Skeletal muscle satellite cell (primary cell): ENCODE results near the gene FOXS1.
A peak's percentile ranks its signal among the peaks of the same experiment; 100 is the strongest.

ENCODE experiments used
- H3K27me3 ChIP-seq: 2 replicates; pipeline ENCODE4 v1.7.0; 2013; ENCODE audit warnings: low read length; ENCODE audit not compliant: control insufficient read depth, insufficient read depth
- H3K36me3 ChIP-seq: 2 replicates; pipeline ENCODE4 v1.7.0; 2013; ENCODE audit warnings: mild to moderate bottlenecking, control low read depth, low read length; ENCODE audit not compliant: insufficient read depth
- H3K4me1 ChIP-seq: 2 replicates; pipeline ENCODE4 v1.7.0; 2013; ENCODE audit warnings: low read length; ENCODE audit not compliant: control insufficient read depth, insufficient read depth
- H3K4me2 ChIP-seq: 2 replicates; pipeline ENCODE4 v1.7.0; 2013; ENCODE audit warnings: mild to moderate bottlenecking, low read length
- H3K4me3 ChIP-seq: 2 replicates; pipeline ENCODE4 v1.7.0; 2013; ENCODE audit warnings: low read length
- H3K9ac ChIP-seq: 2 replicates; pipeline ENCODE4 v1.7.0; 2013; ENCODE audit warnings: mild to moderate bottlenecking, low read depth, low read length, moderate library complexity
- H3K9me3 ChIP-seq: replicated peaks from 2 replicates; pipeline ENCODE4 v1.7.0; 2013; ENCODE audit warnings: mild to moderate bottlenecking, control low read depth, low read length

Gene FOXS1

DNA sequence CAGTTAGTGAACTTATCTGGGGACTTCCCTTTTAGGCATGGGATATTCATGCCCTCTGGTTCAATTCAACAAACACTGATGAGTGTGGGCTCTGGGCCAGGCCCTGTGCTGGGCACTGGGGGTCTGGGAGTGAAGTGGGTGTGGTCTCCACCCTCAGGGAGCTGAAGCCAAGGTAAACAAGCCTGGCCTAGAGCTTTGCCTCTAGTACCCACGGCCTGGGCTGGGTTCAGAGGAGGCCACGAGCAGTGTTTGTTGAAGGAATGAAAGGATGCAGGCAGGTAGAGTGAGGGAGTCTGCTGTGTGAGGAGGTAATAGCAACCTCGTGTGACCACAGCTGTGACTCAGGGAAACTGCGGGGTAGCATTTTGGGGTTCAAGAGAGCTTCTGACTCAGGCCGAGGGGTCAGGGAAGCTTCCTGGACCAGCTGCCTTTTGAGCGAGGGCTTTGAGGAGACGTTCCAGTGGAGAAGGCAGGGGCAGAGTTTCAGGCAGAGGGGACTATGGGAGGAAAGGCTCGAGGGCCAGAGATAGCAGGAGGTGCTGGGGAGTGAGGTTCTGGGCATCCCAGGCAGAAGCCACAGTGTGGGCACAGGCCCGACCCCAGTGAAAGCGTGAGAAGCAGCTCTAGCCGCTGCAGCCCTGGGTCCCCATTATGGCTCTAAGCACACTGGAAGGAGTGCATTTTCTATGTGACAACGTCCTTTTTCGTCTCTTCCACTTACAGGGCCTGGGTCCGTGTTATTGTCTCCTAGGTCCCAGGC lies 20.7 kb downstream of the FOXS1 start:
- H3K36me3 ChIP-seq = no peaks in the 10 kb centered on the region
- H3K27me3 ChIP-seq = peaks cover 11% of the 10 kb centered on the region
- no peak overlapping the region for H3K4me3 ChIP-seq
- H3K9me3 ChIP-seq = no peaks in the 10 kb centered on the region
- H3K4me2 ChIP-seq = no peak overlapping the region
- H3K9ac ChIP-seq = no peak overlapping the region
- peaks cover 6% of the 10 kb centered on the region for H3K4me1 ChIP-seq

DNA sequence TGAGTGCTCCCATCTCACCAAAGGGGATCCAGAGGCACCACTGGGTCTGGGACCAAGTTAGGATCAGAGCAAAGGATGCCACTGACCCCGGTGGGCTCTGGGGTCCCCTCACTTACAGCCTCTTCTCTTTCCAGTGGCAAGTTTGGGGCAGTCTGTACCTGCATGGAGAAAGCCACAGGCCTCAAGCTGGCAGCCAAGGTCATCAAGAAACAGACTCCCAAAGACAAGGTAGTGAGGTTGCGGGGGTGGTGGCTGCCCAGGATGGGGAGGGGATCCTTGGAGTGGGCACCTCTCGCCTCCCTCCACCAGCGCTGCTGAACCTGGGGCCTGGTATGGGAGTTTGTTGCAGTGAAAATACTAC lies 21.3 kb downstream of the FOXS1 start:
- Histone ChIP-seq H3K4me3 (no peak overlapping the region), H3K9ac (no peak overlapping the region), H3K4me1 (peaks cover 6% of the 10 kb centered on the region), H3K36me3 (no peaks in the 10 kb centered on the region), H3K27me3 (peaks cover 11% of the 10 kb centered on the region), H3K9me3 (no peaks in the 10 kb centered on the region), H3K4me2 (no peak overlapping the region)

DNA sequence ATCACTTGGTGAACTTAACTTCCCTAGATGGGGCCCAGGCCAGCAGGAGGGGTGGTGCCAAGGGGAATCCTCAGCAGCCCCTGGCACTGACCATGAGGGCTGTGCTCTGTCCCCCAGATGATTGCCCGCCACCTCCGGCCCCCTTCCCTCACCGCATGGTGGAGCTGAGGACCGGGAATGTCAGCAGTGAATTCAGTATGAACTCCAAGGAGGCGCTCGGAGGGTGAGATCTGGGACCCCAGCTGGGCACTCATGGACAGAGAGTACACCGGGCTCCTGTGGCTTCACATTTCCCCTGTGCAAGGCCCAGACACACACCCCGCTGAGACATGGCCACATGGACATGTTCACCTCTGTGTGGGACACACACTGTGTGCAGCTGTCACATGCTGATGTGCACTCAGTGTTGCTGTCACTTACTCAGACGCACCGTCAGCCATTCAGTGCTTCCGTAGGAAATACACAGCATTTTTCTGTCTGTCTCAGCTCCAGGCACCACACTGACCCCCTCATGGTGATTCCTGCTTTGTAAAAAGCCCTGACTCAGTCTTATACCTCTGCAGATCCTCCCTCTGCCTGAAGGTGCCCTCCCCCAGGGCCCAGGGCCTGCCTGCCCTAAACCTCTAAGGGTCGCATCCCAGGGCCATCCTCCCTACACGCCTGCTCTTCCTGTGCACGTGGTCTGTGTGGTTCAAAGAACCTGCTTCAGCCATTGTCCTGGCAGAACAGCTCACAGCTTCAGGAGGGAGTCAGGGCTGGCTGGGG lies 21.9 kb downstream of the FOXS1 start:
- no peak overlapping the region for H3K9ac ChIP-seq
- H3K9me3 ChIP-seq = no peaks in the 10 kb centered on the region
- peaks cover 7% of the 10 kb centered on the region for H3K27me3 ChIP-seq

DNA sequence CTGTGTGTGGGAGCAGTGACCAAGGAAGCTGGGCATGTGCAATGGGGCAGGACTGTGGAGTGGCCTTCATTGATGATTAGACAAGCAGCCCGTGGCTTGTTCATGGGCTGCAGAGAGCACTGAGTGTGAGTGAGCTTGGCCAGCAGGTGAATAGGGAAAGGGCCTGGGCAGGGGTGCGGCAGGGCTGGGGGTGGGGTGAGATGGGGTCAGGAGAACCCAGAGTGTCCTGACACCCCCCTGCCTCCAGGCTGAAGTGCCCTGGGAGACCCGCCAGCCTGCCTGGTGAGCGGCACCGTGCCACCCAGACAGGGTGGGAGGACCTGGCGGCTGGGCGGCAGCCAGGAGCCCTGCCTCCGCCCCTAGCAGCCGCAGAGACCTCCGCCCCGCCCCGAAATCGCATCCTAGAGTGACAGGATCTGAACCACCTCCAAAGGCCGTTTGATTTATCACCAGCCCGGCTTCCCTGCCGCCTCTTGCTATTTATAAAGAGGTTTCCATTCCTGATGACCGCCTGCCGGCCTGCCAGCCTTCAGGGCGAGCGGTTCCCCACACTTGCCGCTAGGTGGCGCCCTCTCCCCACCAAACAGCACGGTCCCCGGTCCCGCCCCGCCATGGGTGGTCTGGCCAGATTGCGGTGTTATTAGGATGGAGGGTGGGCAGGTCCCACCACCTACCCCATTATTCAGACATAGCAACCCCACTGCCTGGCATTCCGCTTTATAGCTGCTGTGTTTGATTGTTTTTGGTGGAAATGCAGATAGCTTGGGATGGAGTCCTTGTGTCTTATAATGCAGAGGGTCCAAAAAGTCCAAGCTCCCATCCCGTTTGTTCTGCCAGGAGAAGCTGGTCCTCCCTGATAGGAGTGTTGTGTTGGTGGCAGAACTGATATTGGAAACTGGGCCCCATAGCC lies 22.7 kb downstream of the FOXS1 start:
- Histone ChIP-seq H3K4me1 (peaks cover 6% of the 10 kb centered on the region), H3K9me3 (no peaks in the 10 kb centered on the region), H3K36me3 (no peaks in the 10 kb centered on the region), H3K9ac (no peak overlapping the region), H3K4me3 (no peak overlapping the region), H3K4me2 (peak overlapping the region; percentile 71), H3K27me3 (peaks cover 3% of the 10 kb centered on the region)

More for the DNA sequence above, 21.9 kb downstream of the FOXS1 start:
- Histone ChIP-seq H3K36me3 (no peaks in the 10 kb centered on the region), H3K4me2 (no peak overlapping the region), H3K4me3 (no peak overlapping the region), H3K4me1 (peaks cover 6% of the 10 kb centered on the region)

DNA sequence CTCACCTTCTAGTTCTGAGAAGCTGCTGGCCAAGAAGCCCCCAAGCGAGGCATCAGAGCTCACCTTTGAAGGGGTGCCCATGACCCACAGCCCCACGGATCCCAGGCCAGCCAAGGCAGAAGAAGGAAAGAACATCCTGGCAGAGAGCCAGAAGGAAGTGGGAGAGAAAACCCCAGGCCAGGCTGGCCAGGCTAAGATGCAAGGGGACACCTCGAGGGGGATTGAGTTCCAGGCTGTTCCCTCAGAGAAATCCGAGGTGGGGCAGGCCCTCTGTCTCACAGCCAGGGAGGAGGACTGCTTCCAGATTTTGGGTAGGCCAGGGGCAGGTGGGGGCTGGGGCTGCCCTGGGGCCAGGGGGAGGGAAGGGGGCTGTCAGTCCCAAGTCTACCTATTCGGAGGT lies 24.0 kb downstream of the FOXS1 start:
- Histone ChIP-seq H3K9ac (no peak overlapping the region), H3K4me2 (no peak overlapping the region), H3K36me3 (no peaks in the 10 kb centered on the region), H3K9me3 (no peaks in the 10 kb centered on the region), H3K4me3 (no peak overlapping the region), H3K4me1 (peaks cover 6% of the 10 kb centered on the region), H3K27me3 (peaks cover 3% of the 10 kb centered on the region)

DNA sequence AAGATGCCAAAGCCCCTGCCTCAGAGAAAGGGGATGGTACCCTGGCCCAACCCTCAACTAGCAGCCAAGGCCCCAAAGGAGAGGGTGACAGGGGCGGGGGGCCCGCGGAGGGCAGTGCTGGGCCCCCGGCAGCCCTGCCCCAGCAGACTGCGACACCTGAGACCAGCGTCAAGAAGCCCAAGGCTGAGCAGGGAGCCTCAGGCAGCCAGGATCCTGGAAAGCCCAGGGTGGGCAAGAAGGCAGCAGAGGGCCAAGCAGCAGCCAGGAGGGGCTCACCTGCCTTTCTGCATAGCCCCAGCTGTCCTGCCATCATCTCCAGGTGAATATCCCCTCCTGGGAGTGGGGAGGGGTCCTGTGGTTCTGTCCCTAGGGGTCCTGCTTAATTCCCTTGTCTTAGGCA lies 25.2 kb downstream of the FOXS1 start:
- no peak overlapping the region for H3K9ac ChIP-seq
- H3K4me3 ChIP-seq = no peak overlapping the region
- H3K4me1 ChIP-seq = peaks cover 14% of the 10 kb centered on the region
- no peak overlapping the region for H3K4me2 ChIP-seq
- no peaks in the 10 kb centered on the region for H3K36me3 ChIP-seq
- no peaks in the 10 kb centered on the region for H3K9me3 ChIP-seq
- no peaks in the 10 kb centered on the region for H3K27me3 ChIP-seq

DNA sequence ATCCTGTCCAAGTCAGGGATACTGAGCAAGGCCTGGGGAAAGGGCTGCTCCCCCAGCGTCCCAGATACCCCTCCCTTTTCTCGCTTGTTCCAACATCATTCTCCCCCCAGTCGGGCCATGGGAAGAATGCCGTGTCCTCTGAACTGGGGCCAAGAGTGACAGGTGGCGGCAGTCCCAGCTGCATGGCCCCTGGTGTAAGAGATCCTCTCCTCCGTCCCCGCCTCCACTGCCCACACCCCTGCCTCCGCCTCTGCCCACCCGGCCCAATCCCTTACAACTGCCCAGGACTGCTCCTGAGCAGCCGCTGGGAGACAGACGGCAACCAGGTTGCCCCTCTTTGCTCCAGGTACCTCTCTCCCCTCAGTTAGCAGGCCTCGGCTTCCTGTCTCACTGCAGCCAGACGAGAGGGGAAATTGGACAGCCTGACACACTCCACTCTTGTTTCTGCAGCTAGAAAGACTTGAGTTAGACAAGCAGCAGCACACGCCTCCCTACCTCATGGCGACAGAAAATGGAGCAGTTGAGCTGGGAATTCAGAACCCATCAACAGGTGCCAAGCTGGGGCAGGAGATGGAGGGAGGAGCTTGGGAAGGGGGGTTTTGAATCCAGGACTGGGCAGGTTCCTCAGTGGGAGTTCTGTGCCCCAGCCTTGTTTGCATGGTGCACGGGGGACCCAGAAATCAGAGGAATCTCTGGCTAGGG lies 26.2 kb downstream of the FOXS1 start, which contains the start of gene MYLK2:
TSS of gene MYLK2 (plus strand) at position 274 of the 702 bp plus-strand sequence. CDS start at position 499, 225 bp downstream.
- no peaks in the 10 kb centered on the region for H3K9me3 ChIP-seq
- H3K4me1 ChIP-seq = peaks cover 19% of the 10 kb centered on the region
- no peak within 1 kb of the TSS for H3K4me2 ChIP-seq
- H3K4me3 ChIP-seq = no peak within 1 kb of the TSS
- no peaks in the 10 kb centered on the region for H3K36me3 ChIP-seq
- H3K27me3 ChIP-seq = no peaks in the 10 kb centered on the region
- no peak within 1 kb of the TSS for H3K9ac ChIP-seq

DNA sequence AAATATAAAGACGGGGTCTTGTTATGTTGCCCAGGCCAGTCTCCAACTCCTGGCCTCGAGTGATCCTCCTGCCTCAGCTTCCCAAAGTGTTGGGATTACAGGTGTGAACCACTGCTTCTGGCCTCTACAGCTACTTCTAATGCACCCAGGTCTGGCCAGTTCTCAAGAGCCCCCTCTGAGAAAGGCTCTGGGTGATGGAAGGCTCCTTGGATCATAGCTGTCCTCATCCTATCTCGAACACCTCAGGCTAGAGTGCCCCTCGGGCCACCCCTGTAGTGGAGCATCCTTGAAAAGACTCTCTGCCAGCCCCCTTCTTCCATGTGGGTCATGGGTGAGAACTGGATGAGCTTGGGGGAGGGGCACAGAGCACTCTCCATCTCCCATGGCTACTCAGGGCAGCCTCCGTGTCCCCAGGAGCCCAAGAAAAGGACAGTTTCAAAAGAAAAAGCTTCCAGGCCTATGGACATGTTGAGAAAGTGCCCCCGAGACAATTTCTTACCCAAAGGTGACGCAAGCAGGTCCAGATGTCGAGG lies 27.0 kb downstream of the FOXS1 start:
- no peak overlapping the region for H3K4me2 ChIP-seq
- H3K9ac ChIP-seq = no peak overlapping the region
- H3K4me1 ChIP-seq = peaks cover 19% of the 10 kb centered on the region
- no peak overlapping the region for H3K4me3 ChIP-seq
- no peaks in the 10 kb centered on the region for H3K9me3 ChIP-seq
- no peaks in the 10 kb centered on the region for H3K36me3 ChIP-seq
- H3K27me3 ChIP-seq = no peaks in the 10 kb centered on the region

DNA sequence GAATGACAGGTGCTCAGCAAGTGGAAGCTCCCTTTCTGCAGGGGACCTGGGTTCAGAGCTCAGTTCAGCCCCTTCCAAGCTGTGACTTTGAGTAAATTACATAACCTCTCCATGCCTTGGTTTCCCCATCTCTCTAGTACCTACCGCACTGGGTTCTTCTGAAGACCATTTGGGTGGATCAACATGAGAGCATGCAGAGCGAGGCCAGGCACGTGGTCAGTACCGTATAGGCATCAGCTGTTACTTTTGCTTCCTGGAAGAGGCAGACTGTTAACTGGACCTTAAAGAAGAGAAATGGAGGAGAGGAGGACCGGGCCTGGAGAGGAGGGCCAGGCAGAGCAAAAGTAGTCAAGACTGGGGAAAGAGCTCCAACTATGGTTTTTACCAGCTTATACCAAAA lies 27.9 kb downstream of the FOXS1 start:
- H3K4me3 ChIP-seq = no peak overlapping the region
- no peak overlapping the region for H3K9ac ChIP-seq
- peaks cover 23% of the 10 kb centered on the region for H3K4me1 ChIP-seq
- no peak overlapping the region for H3K4me2 ChIP-seq
- no peaks in the 10 kb centered on the region for H3K27me3 ChIP-seq
- no peaks in the 10 kb centered on the region for H3K9me3 ChIP-seq
- no peaks in the 10 kb centered on the region for H3K36me3 ChIP-seq

DNA sequence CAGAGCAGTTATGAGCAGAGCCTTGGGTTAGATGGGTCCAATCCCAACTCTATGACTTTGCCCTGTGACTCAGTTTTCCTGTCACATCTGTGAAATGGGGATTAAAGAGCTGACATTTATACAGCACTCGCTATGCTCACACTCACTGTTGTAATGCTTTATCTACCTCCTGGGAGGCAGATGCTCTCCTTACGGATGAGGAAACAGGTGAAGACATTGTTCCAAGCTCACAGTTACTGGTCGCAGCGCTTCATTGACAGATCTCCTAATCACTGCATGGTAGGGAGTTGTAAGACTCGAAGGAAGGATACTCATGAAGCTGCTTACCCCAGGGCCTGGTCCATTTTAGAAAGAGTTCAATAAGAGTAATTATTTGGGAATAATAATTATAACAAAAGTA lies 29.2 kb downstream of the FOXS1 start:
- Histone ChIP-seq H3K4me1 (peaks cover 33% of the 10 kb centered on the region), H3K4me3 (no peak overlapping the region), H3K9ac (no peak overlapping the region), H3K4me2 (no peak overlapping the region), H3K9me3 (no peaks in the 10 kb centered on the region), H3K27me3 (no peaks in the 10 kb centered on the region), H3K36me3 (no peaks in the 10 kb centered on the region)
